ENCODE results near the gene RHEB.

The RHEB gene

GRCh38 chr7:151430391-151431205 is 89.1 kb downstream of the RHEB start:
- no peak for DNase-seq

- DNase-seq: no peak
Measured at GRCh38 chr7:151429560-151430331, 89.9 kb downstream of the RHEB start.

- DNase-seq: no peak
Measured at GRCh38 chr7:151429237-151429559, 90.5 kb downstream of the RHEB start.

- DNase-seq: peak; percentile 45
Measured at GRCh38 chr7:151428378-151429236, 91.1 kb downstream of the RHEB start.

GRCh38 chr7:151427705-151428377 is 91.9 kb downstream of the RHEB start:
- DNase-seq: no peak

- no peak for DNase-seq
Measured at GRCh38 chr7:151426904-151427704, 92.6 kb downstream of the RHEB start.

GRCh38 chr7:151426441-151426903 is 93.2 kb downstream of the RHEB start:
- DNase-seq: no peak

- DNase-seq: no peak
Measured at GRCh38 chr7:151425670-151426440, 93.8 kb downstream of the RHEB start.

GRCh38 chr7:151424799-151425198 is 94.9 kb downstream of the RHEB start:
- DNase-seq: no peak

GRCh38 chr7:151423936-151424335 is 95.8 kb downstream of the RHEB start:
- no peak for DNase-seq

- no peak for DNase-seq
Measured at GRCh38 chr7:151423226-151423625, 96.5 kb downstream of the RHEB start.

GRCh38 chr7:151422212-151422611 is 97.5 kb downstream of the RHEB start:
- no peak for DNase-seq

- DNase-seq: no peak
Measured at GRCh38 chr7:151420144-151420543, 99.6 kb downstream of the RHEB start.

- no peak for DNase-seq
Measured at GRCh38 chr7:151416941-151417315, 102.8 kb downstream of the RHEB start.

- no peak for DNase-seq
Measured at GRCh38 chr7:151416112-151416940, 103.4 kb downstream of the RHEB start.

Data from retina (tissue), 1 donor.